H1 (cell line): ENCODE results near the gene SRPRA. TPM values are rescaled to one million over a fixed set of nuclear protein-coding genes. Genes with fewer than 3 reads are reported as not detected.

ENCODE experiments used
- CTCF ChIA-PET: fragments of 300-600 bp; sonication (Branson Sonifier 250); formaldehyde crosslinking; loops from one replicate; lab custom pipeline; 2021; ENCODE audit not compliant: partially characterized antibody; lab: Charles Lee
- POLR2A ChIA-PET: fragments of 300-600 bp; sonication (Branson Sonifier 250); formaldehyde crosslinking; loops from one replicate; lab custom pipeline; 2021; ENCODE audit warnings: inconsistent platforms; ENCODE audit not compliant: partially characterized antibody; lab: Charles Lee
- DNase-seq, 2 experiments: peaks; one replicate each; pipeline versions ENCODE4 v3.0.0 to v3.0.0-alpha.2; 2010 to 2022; ENCODE audit warnings: low spot score in 2 of 2, low read depth in 1 of 2, mixed read lengths in 1 of 2
- FAIRE-seq: peaks from 2 replicates; lab custom pipeline; 2011; peaks lifted over from hg19 to GRCh38; lab: Jason Lieb, UNC
- H2AFZ ChIP-seq: 2 replicates; pipeline ENCODE4 v1.8.1; 2012; ENCODE audit warnings: low read length, inconsistent platforms
- H2AK5ac ChIP-seq: 2 replicates; pipeline ENCODE4 v1.6.1; 2013; ENCODE audit warnings: low read depth, low read length
- H2BK120ac ChIP-seq: replicated peaks from 2 replicates; pipeline ENCODE3; 2013; ENCODE audit warnings: low read depth, low read length, inconsistent platforms
- H2BK12ac ChIP-seq: 2 replicates; pipeline ENCODE4 v1.6.1; 2013; ENCODE audit warnings: low read depth, low read length
- H2BK15ac ChIP-seq: 2 replicates; pipeline ENCODE4 v1.6.1; 2013; ENCODE audit warnings: low read length
- H2BK20ac ChIP-seq: 2 replicates; pipeline ENCODE4 v1.6.1; 2013; ENCODE audit warnings: low read length
- H2BK5ac ChIP-seq: 2 replicates; pipeline ENCODE4 v1.6.1; 2013; ENCODE audit warnings: low read depth, low read length
- H3K14ac ChIP-seq: 2 replicates; pipeline ENCODE4 v1.6.1; 2013; ENCODE audit warnings: inconsistent platforms; ENCODE audit not compliant: insufficient read length
- H3K18ac ChIP-seq: 2 replicates; pipeline ENCODE4 v1.6.1; 2013; ENCODE audit warnings: low read length; ENCODE audit errors: extremely low read depth
- H3K23ac ChIP-seq: 2 replicates; pipeline ENCODE4 v1.6.1; 2013; ENCODE audit warnings: inconsistent platforms; ENCODE audit not compliant: insufficient read length
- H3K23me2 ChIP-seq: 2 replicates; pipeline ENCODE4 v1.6.1; 2013; ENCODE audit warnings: low read depth, low read length
- H3K27ac ChIP-seq: 2 replicates; pipeline ENCODE4 v1.6.1; 2011; ENCODE audit warnings: low read depth, low read length, inconsistent platforms
- H3K27me3 ChIP-seq, 4 experiments: replicated peaks in 1 of 4; 1 replicate in 1 of 4; 2 replicates in 3 of 4; pipeline versions ENCODE4 v1.6.1 to v1.8.1; 2011 to 2013; ENCODE audit warnings: low read length in 3 of 4, mild to moderate bottlenecking in 3 of 4, inconsistent platforms in 2 of 4, mixed read lengths in 2 of 4, moderate library complexity in 1 of 4; ENCODE audit not compliant: control insufficient read depth in 3 of 4, insufficient read depth in 3 of 4; ENCODE audit errors: extremely low read depth in 1 of 4
- H3K36me3 ChIP-seq, 4 experiments: 2 replicates each; pipeline versions ENCODE4 v1.6.1 to v1.8.1; 2011 to 2013; ENCODE audit warnings: mild to moderate bottlenecking in 4 of 4, low read length in 3 of 4, moderate library complexity in 2 of 4, control low read depth in 1 of 4, inconsistent platforms in 1 of 4; ENCODE audit not compliant: insufficient read depth in 4 of 4, control insufficient read depth in 2 of 4
- H3K4ac ChIP-seq: replicated peaks from 2 replicates; pipeline ENCODE3; 2013; ENCODE audit warnings: low read length, low read depth, mixed read lengths, inconsistent platforms; ENCODE audit not compliant: insufficient read length
- H3K4me1 ChIP-seq, 4 experiments: replicated peaks in 1 of 4; 1 replicate in 1 of 4; 2 replicates in 3 of 4; pipeline versions ENCODE4 v1.6.1 to v1.8.1; 2011 to 2013; ENCODE audit warnings: low read length in 3 of 4, inconsistent platforms in 2 of 4, mixed read lengths in 1 of 4; ENCODE audit not compliant: insufficient read depth in 4 of 4, control insufficient read depth in 3 of 4
- H3K4me2 ChIP-seq, 2 experiments: 2 replicates each; pipeline versions ENCODE4 v1.6.1 to v1.8.1; 2011 to 2013; ENCODE audit warnings: low read depth in 2 of 2, low read length in 2 of 2, control low read depth in 1 of 2, inconsistent platforms in 1 of 2, mild to moderate bottlenecking in 1 of 2; ENCODE audit not compliant: insufficient read depth in 1 of 2
- H3K4me3 ChIP-seq, 4 experiments: fragments of 200-600, 300-600 bp in 1 of 4; sonication (generic), shearing (Covaris generic), sonication (Bioruptor Twin) in 1 of 4; 2 replicates each; pipeline versions ENCODE4 v1.5.1 to v1.8.1; 2011 to 2016; ENCODE audit warnings: low read length in 4 of 4, low read depth in 3 of 4, control low read depth in 2 of 4, inconsistent platforms in 2 of 4, mild to moderate bottlenecking in 2 of 4, mixed read lengths in 1 of 4, moderate library complexity in 1 of 4; ENCODE audit not compliant: insufficient read depth in 2 of 4; ENCODE audit errors: extremely low read depth in 1 of 4
- H3K56ac ChIP-seq: replicated peaks from 2 replicates; pipeline ENCODE3; 2013; ENCODE audit warnings: low read depth, mild to moderate bottlenecking, mixed read lengths, low read length, inconsistent platforms; ENCODE audit not compliant: insufficient read length
- H3K79me1 ChIP-seq: 2 replicates; pipeline ENCODE4 v1.6.1; 2013; ENCODE audit warnings: low read depth, low read length, control low read depth
- H3K79me2 ChIP-seq, 2 experiments: 2 replicates each; pipeline versions ENCODE4 v1.6.1 to v1.8.1; 2012 to 2013; ENCODE audit warnings: low read length in 2 of 2, mild to moderate bottlenecking in 2 of 2, inconsistent platforms in 1 of 2; ENCODE audit not compliant: insufficient read depth in 2 of 2, control insufficient read depth in 1 of 2
- H3K9ac ChIP-seq, 4 experiments: replicated peaks in 1 of 4; 1 replicate in 1 of 4; 2 replicates in 3 of 4; pipeline versions ENCODE4 v1.6.1 to v1.8.1; 2011 to 2013; ENCODE audit warnings: low read depth in 3 of 4, low read length in 3 of 4, control low read depth in 2 of 4, mild to moderate bottlenecking in 2 of 4, moderate library complexity in 2 of 4, inconsistent platforms in 1 of 4; ENCODE audit errors: extremely low read depth in 1 of 4
- H3K9me3 ChIP-seq, 2 experiments: 2 replicates each; pipeline versions ENCODE4 v1.6.1 to v1.8.1; 2012 to 2013; ENCODE audit warnings: mild to moderate bottlenecking in 2 of 2, moderate library complexity in 2 of 2, control low read depth in 1 of 2, inconsistent platforms in 1 of 2, low read depth in 1 of 2, low read length in 1 of 2, mixed read lengths in 1 of 2; ENCODE audit not compliant: insufficient read depth in 2 of 2
- H4K20me1 ChIP-seq, 2 experiments: replicated peaks in 1 of 2; 2 replicates each; pipeline versions ENCODE3 to v1.8.1; 2011 to 2013; ENCODE audit warnings: inconsistent platforms in 2 of 2, low read length in 2 of 2, mild to moderate bottlenecking in 1 of 2; ENCODE audit not compliant: insufficient read depth in 2 of 2, control insufficient read depth in 1 of 2
- H4K5ac ChIP-seq: 2 replicates; pipeline ENCODE4 v1.6.1; 2013; ENCODE audit warnings: low read length, low read depth, mixed read lengths, inconsistent platforms; ENCODE audit not compliant: insufficient read length
- H4K8ac ChIP-seq: 2 replicates; pipeline ENCODE4 v1.8.0; 2013; ENCODE audit warnings: mild to moderate bottlenecking, moderate library complexity, low read length, inconsistent platforms; ENCODE audit not compliant: insufficient read depth; ENCODE audit errors: extremely low read depth
- H4K91ac ChIP-seq: replicated peaks from 2 replicates; pipeline ENCODE3; 2013; ENCODE audit warnings: low read length, mixed read lengths, inconsistent platforms; ENCODE audit not compliant: insufficient read length
- BCL11A ChIP-seq, 2 experiments: IDR thresholded peaks; one replicate each; pipeline ENCODE4 v1.6.1; 2011; ENCODE audit warnings: low read depth in 2 of 2, low read length in 2 of 2, mild to moderate bottlenecking in 2 of 2
- EZH2 ChIP-seq: fragments of 200-600 bp; sonication (generic); IDR thresholded peaks from 2 replicates; pipeline ENCODE4 v1.7.1; 2012; ENCODE audit warnings: low read depth, mild to moderate bottlenecking, moderate library complexity, low read length, inconsistent platforms; ENCODE audit not compliant: severe bottlenecking
- NANOG ChIP-seq: IDR thresholded peaks from 2 replicates; pipeline ENCODE4 v1.6.1; 2011; ENCODE audit warnings: low read length, low read depth, mild to moderate bottlenecking, inconsistent platforms; ENCODE audit not compliant: insufficient read depth, poor library complexity, severe bottlenecking
- SP1 ChIP-seq: IDR thresholded peaks from 2 replicates; pipeline ENCODE4 v1.6.1; 2011; ENCODE audit warnings: low read depth, low read length
- SRF ChIP-seq: IDR thresholded peaks from 2 replicates; pipeline ENCODE4 v1.6.1; 2011; ENCODE audit warnings: mild to moderate bottlenecking, low read depth, low read length, moderate library complexity
- WGBS, 2 experiments: shearing (Covaris generic) in 1 of 2; methylation state at CpG; one replicate each; pipeline versions ENCODE4 v1.1.6 to v1.1.7; 2013 to 2015; ENCODE audit warnings: low lambda C conversion rate in 2 of 2, mixed read lengths in 2 of 2, inconsistent platforms in 1 of 2, low coverage in 1 of 2, missing lambda C conversion rate in 1 of 2; ENCODE audit not compliant: insufficient replicate concordance in 2 of 2, insufficient coverage in 1 of 2, insufficient read length in 1 of 2; ENCODE audit errors: extremely low coverage in 1 of 2, missing lambda C conversion rate in 1 of 2; 5-methylcytosine and 5-hydroxymethylcytosine counted together
- polyA plus RNA-seq, 7 experiments: library from polyadenylated mRNA; depleted of rRNA in 3 of 7; stranded (reverse) in 5 of 7; unstranded in 2 of 7; fragments of >200 nt in 5 of 7; fragments of 200-250 nt in 2 of 7; gene quantifications; 1 replicate in 5 of 7; 2 replicates in 1 of 7; 4 replicates in 1 of 7; pipeline versions ENCODE4 v1.2.1 to v1.2.3, GENCODE V29; 2011 to 2013; ENCODE audit warnings: missing spikeins in 2 of 7, mixed read lengths in 2 of 7
- total RNA-seq: library from RNA; stranded (reverse); fragmentation: NEBNext Ultra II Directional; extraction: Animal tissue kit (Norgen Biotek cat#: 25700); gene quantifications from 2 replicates; pipeline ENCODE4 v1.2.1, GENCODE V29; 2021
- TF ChIP-seq, protein P1 (sequence below): IDR thresholded peaks from 2 replicates; pipeline ENCODE4 v1.6.1; 2012; ENCODE audit warnings: inconsistent platforms

SRPRA gene
- total and polyA plus RNA-seq, 2 of the 8 experiments (the other 6 are each of a cell fraction or from before 2014, with no cell fraction given), result 57.6 to 62.0 TPM

DNA sequence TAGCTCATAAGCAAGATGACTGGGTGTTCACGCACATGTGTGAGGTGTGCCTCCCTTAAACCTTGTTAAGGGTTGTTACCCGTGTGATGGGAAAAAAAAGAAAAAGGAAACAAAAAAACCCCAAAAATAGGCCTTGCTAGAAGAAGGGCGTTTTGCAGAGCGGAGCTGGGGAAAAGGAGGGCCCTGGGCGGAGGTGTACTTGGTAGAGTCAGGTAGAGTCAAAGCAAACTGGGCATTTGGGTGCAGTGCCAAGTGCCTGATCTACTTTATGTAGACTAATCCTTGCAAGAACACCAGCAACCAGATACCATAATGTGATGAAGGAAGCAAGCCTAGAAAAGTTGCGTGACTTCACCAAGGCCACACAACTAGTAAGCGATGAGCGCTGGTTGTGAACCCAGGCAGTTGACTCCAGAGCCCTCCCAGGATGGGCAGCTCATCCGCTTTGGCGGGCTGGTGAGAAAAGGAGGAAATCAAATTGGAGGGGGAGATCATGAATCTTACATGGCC is 13.0 kb upstream of the SRPRA start:
- Histone ChIP-seq H3K4me2 (peak overlapping the region; percentile 80 to 94; a peak in 3 of 4 replicates), H3K79me1 (peaks cover 2% of the 10 kb centered on the region; the same call in 1 of the 2 replicates), H3K4ac (no peak overlapping the region), H2BK12ac (no peak overlapping the region), H3K36me3 (peaks cover 2 to 11% (median 5%) of the 10 kb centered on the region in 4 experiments; a peak in 6 of 8 replicates), H3K9ac (no peak overlapping the region), H3K27me3 (peaks cover 0 to 5% (median 2%) of the 10 kb centered on the region in 4 experiments; a peak in 4 of 7 replicates), H3K79me2 (no peaks in the 10 kb centered on the region), H3K56ac (no peak overlapping the region), H2AK5ac (no peak overlapping the region), H2BK15ac (no peak overlapping the region), H3K14ac (no peak overlapping the region), H3K4me3 (peak overlapping the region in 1 of 4 experiments; percentile 91; a peak in 1 of 8 replicates), H3K23me2 (peaks cover 13% of the 10 kb centered on the region), H2BK120ac (no peak overlapping the region), H3K18ac (no peak overlapping the region), H4K20me1 (no peaks in the 10 kb centered on the region), H3K9me3 (no peaks in the 10 kb centered on the region), H4K5ac (no peak overlapping the region), H3K4me1 (peaks cover 0 to 6% (median 4%) of the 10 kb centered on the region in 4 experiments; a peak in 4 of 7 replicates), H4K91ac (no peak overlapping the region), H2BK5ac (no peak overlapping the region), H2BK20ac (no peak overlapping the region), H3K23ac (no peak overlapping the region), H3K27ac (no peak overlapping the region), H2AFZ (peak overlapping the region; percentile 93), H4K8ac (peak overlapping the region; percentile 54; the same call in 1 of the 2 replicates)
- DNase-seq (no peak), FAIRE-seq (no peak)
- WGBS, 2 experiments, result 87% methylated on average over 10 of the region's 10 CpGs; no CpG with 5 or more reads in 1 of the 2 experiments
- ChIA-PET CTCF (interaction anchor here (0.6 to 1.6 kb wide), 2 partner anchors 11 to 326 kb away, joined by 3 read pairs; no protein-coding TSS in a partner anchor), POLR2A (interaction anchor here (0.6 to 4.6 kb wide), 10 partner anchors 8 to 70 kb away, joined by 3 to 75 read pairs (median 7); partner anchors contain the start of genes DCPS, FAM118B, FOXRED1 and RPUSD4)
- TF ChIP-seq NANOG (no peak), SRF (no peak), SP1 (no peak), BCL11A (IDR thresholded peaks at IDR 0.05; ENCODE audit: low read depth in 2 of 2, low read length in 2 of 2) (no peak), EZH2 (no peak)
- TF ChIP-seq, protein P1, sequence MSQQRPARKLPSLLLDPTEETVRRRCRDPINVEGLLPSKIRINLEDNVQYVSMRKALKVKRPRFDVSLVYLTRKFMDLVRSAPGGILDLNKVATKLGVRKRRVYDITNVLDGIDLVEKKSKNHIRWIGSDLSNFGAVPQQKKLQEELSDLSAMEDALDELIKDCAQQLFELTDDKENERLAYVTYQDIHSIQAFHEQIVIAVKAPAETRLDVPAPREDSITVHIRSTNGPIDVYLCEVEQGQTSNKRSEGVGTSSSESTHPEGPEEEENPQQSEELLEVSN, result no peak
